ENCODE data around the gene FTSJ3.

Gene FTSJ3

GRCh38 chr17:63828936-63829335, 1.5 kb upstream of the FTSJ3 start:
- CTCF ChIA-PET = interaction anchor here (0.6 to 1.7 kb wide), 6 partner anchors 8 to 198 kb away, joined by 3 to 10 read pairs (median 4); no protein-coding TSS in a partner anchor
- Histone ChIP-seq H3K4me1 (ENCODE audit: control insufficient read depth, insufficient read depth, low read length) (peaks cover 3% of the 10 kb centered on the region; the same call in 1 of the 2 replicates), H3K36me3 (ENCODE audit: control insufficient read depth in 2 of 2, insufficient read depth in 1 of 2, low read length in 2 of 2) (peaks cover 28 to 78% of the 10 kb centered on the region in 2 experiments), H3K27ac (ENCODE audit: extremely low read depth, low read depth, low read length) (no peak overlapping the region), H3K9me3 (ENCODE audit: control insufficient read depth, insufficient read depth, low read depth, low read length) (no peaks in the 10 kb centered on the region), H3K4me3 (ENCODE audit: low read depth, low read length) (no peak overlapping the region)
- POLR2A ChIA-PET = interaction anchor here (0.6 to 7.2 kb wide), 5 partner anchors 10 to 976 kb away, joined by 3 to 65 read pairs (median 3); partner anchors contain the start of genes MAP3K3 and SMARCD2
- TF ChIP-seq SP3 (tag by site-specific recombination; IDR thresholded peaks at IDR 0.05) = no peak
- no peak for TF ChIP-seq ZNF529 (tag by site-specific recombination; IDR thresholded peaks at IDR 0.05; ENCODE audit: insufficient replicate concordance)
- no peak for TF ChIP-seq HOXC10 (CRISPR knock-in tag; IDR thresholded peaks at IDR 0.05)
- no peak for TF ChIP-seq ZNF658 (tag by site-specific recombination; IDR thresholded peaks at IDR 0.05)

- ChIA-PET CTCF (interaction anchor here (0.5 to 1.7 kb wide), 8 partner anchors 9 to 1511 kb away, joined by 3 to 10 read pairs (median 4); no protein-coding TSS in a partner anchor), POLR2A (interaction anchor here (1.0 to 7.2 kb wide), 2 partner anchors 11 to 132 kb away, joined by 4 to 65 read pairs; partner anchors contain the start of gene SMARCD2)
- peaks cover 32 to 78% of the 10 kb centered on the region in 2 experiments; a peak in 2 of 3 replicates for H3K36me3 ChIP-seq (ENCODE audit: control insufficient read depth in 2 of 2, insufficient read depth in 1 of 2, low read length in 2 of 2)
- TF ChIP-seq ZNF561 (tag by site-specific recombination; IDR thresholded peaks at IDR 0.05; ENCODE audit: borderline replicate concordance) (0 out of 2 replicates have a peak, but pooled peaks have one; percentile 35), ZNF704 (tag by site-specific recombination; IDR thresholded peaks at IDR 0.05) (no peak), IKZF3 (tag by site-specific recombination; IDR thresholded peaks at IDR 0.05) (peak; percentile 4; the same call in 1 of the 2 replicates), ZNF792 (tag by site-specific recombination; IDR thresholded peaks at IDR 0.05) (no peak), ZNF398 (tag by site-specific recombination; IDR thresholded peaks at IDR 0.05) (0 out of 2 replicates have a peak, but pooled peaks have one; percentile 41), ZSCAN30 (tag by site-specific recombination; IDR thresholded peaks at IDR 0.05) (no peak), ZNF24 (tag by site-specific recombination; IDR thresholded peaks at IDR 0.05) (0 out of 2 replicates have a peak, but pooled peaks have one; percentile 20), ZNF639 (tag by site-specific recombination; IDR thresholded peaks at IDR 0.05) (no peak)
- peak overlapping the region; percentile 74 for H3K4me3 ChIP-seq (ENCODE audit: low read depth, low read length)
- H3K4me1 ChIP-seq (ENCODE audit: control insufficient read depth, insufficient read depth, low read length) = peaks cover 3% of the 10 kb centered on the region; the same call in 1 of the 2 replicates
- no peaks in the 10 kb centered on the region for H3K9me3 ChIP-seq (ENCODE audit: control insufficient read depth, insufficient read depth, low read depth, low read length)
- peak overlapping the region; percentile 87 for H3K27ac ChIP-seq (ENCODE audit: extremely low read depth, low read depth, low read length)
Measured at GRCh38 chr17:63827801-63828221, 348 bp upstream of the FTSJ3 start.

- Histone ChIP-seq H3K4me1 (ENCODE audit: control insufficient read depth, insufficient read depth, low read length) (peaks cover 3% of the 10 kb centered on the region; the same call in 1 of the 2 replicates), H3K4me3 (ENCODE audit: low read depth, low read length) (peak overlapping the region; percentile 74), H3K36me3 (ENCODE audit: control insufficient read depth in 2 of 2, insufficient read depth in 1 of 2, low read length in 2 of 2) (peaks cover 39 to 78% of the 10 kb centered on the region in 2 experiments), H3K9me3 (ENCODE audit: control insufficient read depth, insufficient read depth, low read depth, low read length) (no peaks in the 10 kb centered on the region), H3K27ac (ENCODE audit: extremely low read depth, low read depth, low read length) (peak overlapping the region; percentile 87)
- ChIA-PET CTCF (interaction anchor here (0.7 kb wide), 3 partner anchors 9 to 858 kb away, joined by 3 read pairs; no protein-coding TSS in a partner anchor), POLR2A (interaction anchor here (0.7 to 7.2 kb wide), 12 partner anchors 8 to 205 kb away, joined by 3 to 65 read pairs (median 4); partner anchors contain the start of genes CCDC47, DDX42, MAP3K3 and SMARCD2)
- TF ChIP-seq ZNF600 (tag by site-specific recombination; IDR thresholded peaks at IDR 0.05) (peak; percentile 86; the same call in 1 of the 2 replicates), GLIS1 (tag by site-specific recombination; IDR thresholded peaks at IDR 0.05) (peak; percentile 54; the same call in 1 of the 2 replicates), ZNF335 (tag by site-specific recombination; conservative IDR thresholded peaks at IDR 0.05) (peak; percentile 27), ZNF394 (tag by site-specific recombination; IDR thresholded peaks at IDR 0.05; ENCODE audit: borderline replicate concordance) (0 out of 2 replicates have a peak, but pooled peaks have one; percentile 18), ZNF19 (tag by site-specific recombination; IDR thresholded peaks at IDR 0.05; ENCODE audit: low read depth) (no peak), SCRT1 (tag by site-specific recombination; IDR thresholded peaks at IDR 0.05; ENCODE audit: borderline replicate concordance) (peak; percentile 67; the same call in 1 of the 2 replicates), SCRT2 (tag by site-specific recombination; IDR thresholded peaks at IDR 0.05) (peak; percentile 94), PRDM1 (tag by site-specific recombination; IDR thresholded peaks at IDR 0.05) (peak; percentile 46; the same call in 1 of the 2 replicates), ZNF140 (tag by site-specific recombination; IDR thresholded peaks at IDR 0.05) (0 out of 2 replicates have a peak, but pooled peaks have one; percentile 23), ZNF366 (tag by site-specific recombination; conservative IDR thresholded peaks at IDR 0.05) (0 out of 2 replicates have a peak, but pooled peaks have one; percentile 25), ZNF112 (tag by site-specific recombination; IDR thresholded peaks at IDR 0.05) (no peak), CTCF (tag by site-specific recombination; IDR thresholded peaks at IDR 0.05) (0 out of 2 replicates have a peak, but pooled peaks have one; percentile 26)
Measured at GRCh38 chr17:63826468-63827001, 928 bp downstream of the FTSJ3 start.

Data from HEK293 (cell line).